SK-N-SH treated with all-trans-retinoic acid at 6 μM for 48 hours (cell line): ENCODE results near the gene COL6A1.

Experiments used
- CREB5 ChIP-seq: fragments of 250-450 bp; sonication (Bioruptor Pico); IDR thresholded peaks from 2 replicates; pipeline ENCODE4 v1.5.1; 2020; ENCODE audit warnings: low read depth, mild to moderate bottlenecking, moderate library complexity
- PATZ1 ChIP-seq: fragments of 250-450 bp; sonication (Bioruptor Pico); IDR thresholded peaks from 2 replicates; pipeline ENCODE4 v1.8.0; 2020; ENCODE audit warnings: mild to moderate bottlenecking, moderate library complexity, borderline replicate concordance
- SNAI2 ChIP-seq: fragments of 250-450 bp; sonication (Bioruptor Pico); IDR thresholded peaks from 2 replicates; pipeline ENCODE4 v1.5.0; 2020; ENCODE audit warnings: mild to moderate bottlenecking, moderate library complexity

- TF ChIP-seq PATZ1 (CRISPR knock-in tag) (no peak), SNAI2 (CRISPR knock-in tag) (no peak), CREB5 (CRISPR knock-in tag) (no peak)
These were observed 2.5 kb downstream of the COL6A1 start for GRCh38 chr21:45983981-45984551.
